Ascending aorta (tissue), 2 donors: ENCODE measurements around the gene BRCA2. TPM values are rescaled to one million over a fixed set of nuclear protein-coding genes. Genes with fewer than 3 reads are reported as not detected.

Experiments used
- DNase-seq, 2 donors: peaks; one replicate each; pipeline ENCODE4 v3.0.0-alpha.2; 2019; ENCODE audit warnings: low spot score in 2 of 2
- H3K27ac ChIP-seq, 2 donors: fragments of 200-600 bp; sonication (generic); one replicate each; pipeline ENCODE4 v1.5.1; 2016 to 2017; ENCODE audit warnings: mild to moderate bottlenecking in 1 of 2
- H3K27me3 ChIP-seq: fragments of 200-600 bp; sonication (generic); one replicate; pipeline ENCODE4 v1.5.1; 2017
- H3K36me3 ChIP-seq, 2 donors: fragments of 200-600 bp; sonication (generic); one replicate each; pipeline ENCODE4 v1.5.1; 2016
- H3K4me1 ChIP-seq, 2 donors: fragments of 200-600 bp; sonication (generic); one replicate each; pipeline ENCODE4 v1.5.1; 2016 to 2017; ENCODE audit warnings: mild to moderate bottlenecking in 1 of 2
- H3K4me3 ChIP-seq, 2 donors: fragments of 200-600 bp; sonication (generic); one replicate each; pipeline ENCODE4 v1.5.1; 2016 to 2017; ENCODE audit warnings: mild to moderate bottlenecking in 1 of 2
- H3K9me3 ChIP-seq, 2 donors: fragments of 200-600 bp; sonication (generic); one replicate each; pipeline ENCODE4 v1.5.1; 2016
- CTCF ChIP-seq, 3 experiments: fragments of 200-600 bp in 2 of 3; fragments of 450-650 bp in 1 of 3; sonication (generic) in 2 of 3; IDR thresholded peaks; one replicate each; pipeline ENCODE4 v1.5.1; 2016 to 2019; ENCODE audit warnings: antibody characterized with exemption in 3 of 3, mild to moderate bottlenecking in 1 of 3, moderate library complexity in 1 of 3
- intact Hi-C: fragments of 100-400 bp; cut with DNase I; formaldehyde crosslinking; loops from one replicate; pipeline ENCODE4 v1.15.1; 2023
- total RNA-seq: library from RNA; depleted of rRNA; stranded (reverse); fragments of >200 nt; gene quantifications from one replicate; pipeline ENCODE4 v1.1.0, GENCODE V29; 2016

Gene BRCA2
- total RNA-seq, 1 donor from 2014 or later: 0.64 TPM

DNA sequence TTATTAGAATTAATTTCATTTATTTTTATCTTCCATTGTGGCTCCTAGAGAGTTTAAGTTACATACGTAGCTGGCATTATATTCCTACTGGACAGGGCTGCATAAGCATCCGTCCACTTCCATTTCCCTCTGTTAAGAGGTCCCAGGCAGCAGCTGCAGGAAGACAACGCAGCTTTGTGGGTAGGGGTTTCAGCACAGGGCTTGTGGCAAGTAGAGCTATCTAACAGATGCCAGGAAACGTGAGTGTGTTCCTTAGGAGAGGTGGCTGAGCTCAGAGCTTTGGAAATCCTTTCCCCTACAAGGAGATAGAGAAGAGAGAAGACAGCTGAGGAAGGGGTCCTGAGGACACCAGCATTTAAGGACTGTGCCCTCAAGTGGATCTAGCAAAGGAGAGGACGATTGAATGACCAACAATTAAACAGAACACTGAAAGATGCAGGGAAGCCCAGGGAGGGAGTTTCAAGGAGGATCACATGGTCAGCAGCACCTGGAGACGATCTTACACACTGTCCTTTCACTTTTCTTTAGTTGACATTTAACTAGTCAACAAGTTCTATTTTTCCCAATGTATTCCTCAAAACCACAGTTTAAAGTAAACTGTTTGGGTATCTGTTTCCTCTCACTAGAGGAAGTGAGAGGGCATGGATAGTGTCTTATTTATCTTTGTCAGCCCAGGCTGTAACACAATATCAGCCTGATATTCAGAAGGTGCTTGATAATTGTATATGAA lies 114.9 kb downstream of the BRCA2 start:
- H3K27me3 ChIP-seq: no peaks in the 10 kb centered on the region
- H3K4me3 ChIP-seq: no peak overlapping the region
- intact Hi-C loops: no loop called here
- H3K4me1 ChIP-seq: peaks cover 0 to 16% of the 10 kb centered on the region in 2 donors
- H3K9me3 ChIP-seq: no peaks in the 10 kb centered on the region
- H3K36me3 ChIP-seq: no peaks in the 10 kb centered on the region
- no peak overlapping the region for H3K27ac ChIP-seq
- no peak for DNase-seq
- TF ChIP-seq CTCF (IDR thresholded peaks at IDR 0.05): no peak

DNA sequence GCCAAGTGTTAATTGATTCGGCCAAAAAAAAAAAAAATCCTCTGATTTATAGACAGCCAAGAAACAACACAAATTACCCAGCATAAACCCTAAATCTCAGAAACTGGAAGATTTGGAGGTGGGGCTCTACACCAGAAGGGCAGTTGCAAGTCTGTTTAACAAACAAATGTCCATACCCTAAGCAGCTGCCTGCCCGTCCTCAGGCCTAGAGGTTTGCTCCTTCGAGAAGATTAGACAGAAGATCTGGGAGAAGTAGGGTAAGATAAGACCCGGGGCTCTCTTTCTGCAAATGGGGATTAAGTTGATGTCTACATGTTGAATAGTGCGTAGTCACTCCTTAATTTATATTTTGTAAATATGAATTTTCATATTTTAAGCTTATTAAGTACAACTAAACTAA lies 116.1 kb downstream of the BRCA2 start:
- Histone ChIP-seq H3K36me3 (no peaks in the 10 kb centered on the region), H3K27me3 (no peaks in the 10 kb centered on the region), H3K9me3 (no peaks in the 10 kb centered on the region), H3K27ac (no peak overlapping the region), H3K4me3 (no peak overlapping the region), H3K4me1 (peaks cover 0 to 9% of the 10 kb centered on the region in 2 donors)
- intact Hi-C loops: no loop called here
- DNase-seq: no peak
- TF ChIP-seq CTCF (IDR thresholded peaks at IDR 0.05): no peak

DNA sequence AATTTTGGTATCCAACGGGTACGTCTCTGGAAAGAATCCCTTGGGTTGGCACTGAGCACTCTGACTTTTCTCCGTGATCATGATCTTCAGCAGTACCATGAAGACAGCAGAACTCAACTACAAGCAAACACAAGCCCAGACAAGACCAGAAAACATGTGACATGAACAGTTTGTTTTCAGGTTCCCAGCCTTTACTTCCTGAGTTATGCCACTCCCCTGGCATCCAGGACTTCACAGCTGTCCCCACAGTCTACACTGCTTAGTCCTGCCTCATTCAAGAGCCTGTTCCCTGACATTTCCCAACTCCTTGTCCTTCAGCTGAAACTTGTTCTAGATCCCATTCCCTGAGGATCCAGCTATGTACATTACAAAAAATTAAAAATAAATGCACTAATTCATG lies 117.5 kb downstream of the BRCA2 start:
- Histone ChIP-seq H3K9me3 (no peaks in the 10 kb centered on the region), H3K4me1 (peaks cover 0 to 6% of the 10 kb centered on the region in 2 donors), H3K27ac (no peak overlapping the region), H3K36me3 (no peaks in the 10 kb centered on the region), H3K4me3 (no peak overlapping the region), H3K27me3 (no peaks in the 10 kb centered on the region)
- DNase-seq: no peak
- intact Hi-C loops: no loop called here
- TF ChIP-seq CTCF (IDR thresholded peaks at IDR 0.05): no peak

DNA sequence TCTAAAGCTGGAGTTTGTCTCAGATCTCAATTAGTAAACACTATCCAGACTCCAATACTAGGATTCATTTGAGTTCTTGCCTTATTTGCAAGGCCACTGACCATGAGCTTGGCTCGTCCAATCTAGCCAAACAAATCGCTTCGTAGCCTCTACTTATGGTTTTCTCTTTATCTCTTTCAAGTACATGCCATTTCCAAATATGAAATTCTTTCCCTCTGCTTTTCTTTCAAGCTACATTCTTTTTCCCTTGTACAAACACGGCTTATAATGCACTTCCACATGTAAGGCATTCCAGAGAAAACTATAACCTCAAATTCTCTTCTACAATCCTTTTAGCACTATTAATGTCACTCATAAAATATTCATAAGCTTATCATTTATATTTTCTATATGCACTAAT lies 123.6 kb downstream of the BRCA2 start:
- Histone ChIP-seq H3K36me3 (peaks cover 0 to 4% of the 10 kb centered on the region in 2 donors), H3K4me3 (no peak overlapping the region), H3K27me3 (no peaks in the 10 kb centered on the region), H3K27ac (no peak overlapping the region), H3K9me3 (no peaks in the 10 kb centered on the region), H3K4me1 (no peaks in the 10 kb centered on the region)
- TF ChIP-seq CTCF (IDR thresholded peaks at IDR 0.05): no peak
- intact Hi-C loops: no loop called here
- no peak for DNase-seq

GRCh38 chr13:32443111-32443510 lies 127.8 kb downstream of the BRCA2 start:
- peak in 1 of 3 experiments; percentile 9 for TF ChIP-seq CTCF (IDR thresholded peaks at IDR 0.05)
- no peak for DNase-seq
- intact Hi-C loops: no loop called here

More at GRCh38 chr13:32443111-32443510, 127.8 kb downstream of the BRCA2 start:
- Histone ChIP-seq H3K27me3 (no peaks in the 10 kb centered on the region), H3K4me1 (no peaks in the 10 kb centered on the region), H3K27ac (no peak overlapping the region), H3K4me3 (no peak overlapping the region), H3K36me3 (peaks cover 0 to 2% of the 10 kb centered on the region in 2 donors), H3K9me3 (no peaks in the 10 kb centered on the region)
